Stimulated activated CD4-positive, alpha-beta T cell treated with anti-CD3 and anti-CD28 coated beads, Interleukin-15, amount 100 ng/mL, for 48 hours (primary cell): ENCODE results near the gene PLAA.

Source experiments
- DNase-seq, 2 donors: peaks; one replicate each; pipeline ENCODE4 v3.0.0-alpha.2; 2020; ENCODE audit warnings: low read depth in 2 of 2

The PLAA gene

DNA sequence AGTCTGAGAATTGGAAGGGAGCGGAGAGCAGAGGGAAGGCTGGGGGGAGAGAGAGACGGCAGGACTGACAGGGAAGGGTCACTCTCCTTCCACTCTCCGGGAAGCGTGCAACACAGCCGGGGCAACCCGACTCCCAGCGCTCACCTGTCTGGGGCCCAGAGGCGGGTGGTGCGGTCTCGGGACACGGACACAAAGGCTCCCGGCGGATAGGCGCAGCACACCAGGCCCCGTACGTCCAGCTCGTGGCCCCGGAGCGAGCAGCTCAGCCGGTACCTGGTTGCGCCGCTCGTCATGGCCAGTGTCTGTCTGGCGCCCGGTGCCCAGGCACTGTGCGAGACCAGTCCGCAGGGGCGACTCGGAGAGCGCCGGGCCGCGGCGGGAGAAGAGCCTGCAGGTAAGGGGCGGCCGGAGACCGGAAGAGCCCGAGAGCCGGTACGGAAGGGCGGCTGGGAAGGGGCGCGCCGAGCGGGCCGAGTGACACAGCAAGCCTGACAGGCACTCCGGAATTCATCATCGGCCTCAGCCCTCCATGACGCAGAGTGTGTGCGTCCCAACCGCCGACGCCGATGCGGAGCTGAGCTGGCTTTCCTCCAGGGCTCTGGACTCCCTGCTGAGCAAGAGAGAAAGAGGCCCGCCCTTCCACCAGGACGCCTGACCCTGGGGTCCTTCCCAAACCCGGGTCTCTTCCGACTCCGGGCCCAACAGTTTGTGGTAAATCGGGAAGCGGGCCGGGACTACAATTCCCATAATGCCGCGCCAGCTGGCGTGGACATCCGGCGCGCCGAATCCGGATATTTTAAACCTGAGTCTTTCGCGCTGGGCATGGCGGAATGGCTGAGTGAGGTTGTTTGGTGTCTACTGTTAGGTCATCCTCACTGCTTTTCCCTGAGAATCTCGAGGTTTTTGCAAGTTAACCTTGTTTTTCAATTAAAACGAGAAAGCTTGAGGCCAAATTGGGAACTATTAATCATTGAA lies at the start of gene PLAA:
Gene PLAA, minus strand, starts transcription at position 490 of the 975 bp plus-strand sequence. Its CDS starts 197 bp downstream, at position 293.
- peak; percentile 74 to 79 for DNase-seq

DNA sequence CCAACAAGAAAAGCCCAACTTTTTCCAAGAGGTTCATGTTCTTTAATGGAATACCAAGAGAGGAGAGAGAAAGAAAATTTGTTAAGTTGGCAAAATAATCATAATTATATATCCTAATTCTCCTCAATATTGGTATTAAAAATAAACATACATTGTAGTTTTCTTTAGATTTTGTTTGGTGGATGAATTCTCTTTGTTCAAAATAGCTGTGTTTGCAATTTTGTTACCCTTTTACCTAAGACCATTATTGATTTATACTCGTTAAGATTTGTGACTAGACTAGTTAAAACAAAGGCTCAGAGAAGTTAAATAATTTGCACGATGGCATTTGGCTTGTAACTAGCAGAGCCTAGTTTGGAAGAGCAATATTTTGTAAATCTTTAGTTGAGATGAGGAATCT lies 48.8 kb upstream of the PLAA start:
- DNase-seq = no peak

DNA sequence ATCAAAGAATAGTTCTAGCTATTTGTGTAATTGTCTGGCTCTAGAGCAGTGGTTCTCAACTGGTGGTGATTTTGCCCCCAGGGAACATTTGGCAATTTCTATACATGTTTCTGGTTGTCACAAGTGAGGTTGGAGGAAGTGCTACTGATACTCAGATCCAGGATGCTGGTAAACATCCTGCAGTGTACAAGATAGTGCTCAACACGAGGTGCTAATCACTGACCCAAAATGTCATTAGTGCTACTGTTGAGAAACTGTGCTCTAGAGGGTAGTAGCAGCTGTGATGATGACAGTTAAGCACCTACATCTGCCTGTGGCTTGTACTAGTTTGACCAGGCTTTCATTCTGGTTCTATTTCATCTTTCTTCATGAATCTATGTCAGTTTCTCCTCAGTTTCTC lies 36.3 kb upstream of the PLAA start:
- no peak for DNase-seq

DNA sequence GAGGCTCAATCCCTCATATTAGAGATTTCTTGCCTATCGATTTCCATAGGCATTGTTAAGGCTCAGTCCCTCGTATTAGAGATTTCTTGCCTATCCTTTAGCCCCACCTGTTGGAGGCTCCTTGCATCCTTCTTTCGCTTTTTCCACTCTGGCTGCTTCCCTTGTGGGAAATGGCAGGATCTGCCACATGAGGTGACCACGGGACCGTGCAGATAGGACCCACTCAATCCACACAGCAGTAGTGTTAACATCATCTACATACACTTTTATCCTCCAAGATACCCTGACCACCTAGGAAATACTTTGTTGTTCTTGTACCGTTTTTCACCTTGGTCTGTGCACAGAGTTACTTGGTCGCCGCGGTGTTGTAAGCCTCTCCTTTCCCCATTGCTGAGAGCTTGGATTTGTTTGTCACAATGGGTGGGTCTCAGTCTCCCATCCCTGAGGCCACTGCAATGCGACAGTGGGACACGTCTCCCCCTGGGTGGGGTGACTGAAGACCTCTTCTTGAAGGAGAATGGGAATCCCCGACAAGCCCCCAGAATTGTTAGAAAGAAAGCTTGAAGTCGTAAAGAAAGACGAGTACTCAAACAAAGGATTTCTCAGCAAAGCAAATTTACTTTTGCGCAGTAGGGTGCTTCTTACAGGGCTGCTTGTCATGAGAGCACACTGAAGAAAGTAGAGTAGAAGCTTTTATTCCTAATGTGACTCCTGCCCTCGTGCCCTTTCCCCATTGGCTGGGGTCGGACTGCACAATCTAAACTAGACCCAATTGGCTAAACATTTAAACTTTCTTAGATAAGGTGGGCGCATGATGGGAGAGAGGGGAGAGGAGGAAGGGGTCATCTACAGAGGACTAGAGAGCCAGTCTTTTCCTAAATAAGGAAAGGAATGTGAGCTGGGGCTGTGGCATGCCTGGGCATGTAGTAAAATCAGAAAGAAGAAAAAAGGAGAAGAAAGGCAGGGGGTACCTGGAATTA lies 29.0 kb upstream of the PLAA start:
- no peak for DNase-seq

DNA sequence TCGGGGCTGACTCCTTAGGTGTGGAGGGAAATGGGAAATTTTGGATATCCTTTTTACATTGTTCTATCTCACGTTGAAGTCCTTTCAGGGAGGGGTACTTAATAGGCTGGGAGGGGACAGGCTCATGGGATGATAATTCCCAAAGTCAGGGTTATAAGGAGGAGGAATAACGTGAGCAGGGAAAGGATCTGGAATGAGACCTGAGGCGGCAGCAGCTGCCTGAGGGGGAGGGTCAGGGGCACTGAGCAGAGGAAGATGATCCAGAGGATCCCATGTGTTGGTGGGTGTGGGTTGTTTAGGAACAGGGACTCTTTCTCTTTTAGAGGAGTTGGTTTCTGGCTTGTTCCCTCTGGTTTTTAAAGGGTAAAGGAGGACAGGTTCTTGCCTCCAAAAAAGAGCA lies 27.9 kb upstream of the PLAA start:
- DNase-seq = no peak

DNA sequence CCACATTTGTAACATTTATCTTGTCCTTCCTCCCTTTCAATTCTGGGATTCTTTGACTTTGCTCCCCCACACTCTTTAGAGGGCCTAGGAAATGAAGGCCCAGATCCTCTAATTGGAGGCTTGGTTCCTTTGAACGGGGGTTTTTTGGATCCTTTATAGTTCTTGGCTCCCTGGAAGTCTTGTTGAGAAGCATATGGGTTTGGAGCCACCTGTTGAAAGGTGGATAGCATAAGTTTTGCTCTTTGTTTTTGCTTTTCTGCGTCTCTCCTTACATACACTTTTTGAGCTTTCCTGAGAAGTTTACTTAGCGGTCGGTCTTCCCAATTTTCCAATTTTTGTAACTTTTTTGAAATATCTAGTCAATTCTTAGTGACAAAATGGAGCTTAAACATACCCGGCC lies 26.9 kb upstream of the PLAA start:
- DNase-seq = no peak

DNA sequence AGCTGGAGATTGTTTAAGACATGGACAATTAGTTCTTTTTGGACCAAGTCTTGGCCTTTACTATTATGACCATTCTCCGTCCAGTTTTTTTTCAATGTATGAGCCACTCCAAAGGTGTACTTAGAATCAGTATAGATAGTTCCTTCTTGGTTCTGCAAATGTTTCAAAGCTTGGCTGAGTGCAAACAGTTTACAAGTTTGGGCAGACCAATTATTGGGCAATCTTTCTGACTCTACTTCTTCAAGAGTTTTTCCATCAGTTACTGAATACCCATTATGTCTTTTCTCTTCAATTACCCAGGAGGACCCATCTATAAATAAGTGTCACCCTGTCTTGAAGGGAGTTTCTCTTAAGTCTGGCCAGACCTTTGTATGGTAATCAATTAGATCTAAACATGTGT lies 24.7 kb upstream of the PLAA start:
- DNase-seq = no peak

DNA sequence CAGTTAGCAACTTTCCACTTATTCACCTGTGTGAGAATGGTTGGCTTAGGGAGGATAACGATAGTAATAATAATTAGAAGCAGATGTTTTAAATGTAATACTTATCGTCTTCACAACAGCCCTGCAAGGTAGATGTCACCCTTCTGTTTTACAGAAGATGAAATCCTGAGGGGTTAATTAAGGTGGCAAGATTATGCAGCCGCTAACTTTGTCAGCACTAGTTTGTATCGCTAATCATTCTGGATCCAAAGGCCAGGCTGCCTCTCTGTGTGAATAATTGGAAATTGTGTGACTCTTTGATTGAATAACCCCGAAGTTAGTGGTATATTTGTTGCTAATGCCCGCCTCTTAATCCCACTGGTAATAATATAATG lies 9.8 kb upstream of the PLAA start:
- DNase-seq = no peak

DNA sequence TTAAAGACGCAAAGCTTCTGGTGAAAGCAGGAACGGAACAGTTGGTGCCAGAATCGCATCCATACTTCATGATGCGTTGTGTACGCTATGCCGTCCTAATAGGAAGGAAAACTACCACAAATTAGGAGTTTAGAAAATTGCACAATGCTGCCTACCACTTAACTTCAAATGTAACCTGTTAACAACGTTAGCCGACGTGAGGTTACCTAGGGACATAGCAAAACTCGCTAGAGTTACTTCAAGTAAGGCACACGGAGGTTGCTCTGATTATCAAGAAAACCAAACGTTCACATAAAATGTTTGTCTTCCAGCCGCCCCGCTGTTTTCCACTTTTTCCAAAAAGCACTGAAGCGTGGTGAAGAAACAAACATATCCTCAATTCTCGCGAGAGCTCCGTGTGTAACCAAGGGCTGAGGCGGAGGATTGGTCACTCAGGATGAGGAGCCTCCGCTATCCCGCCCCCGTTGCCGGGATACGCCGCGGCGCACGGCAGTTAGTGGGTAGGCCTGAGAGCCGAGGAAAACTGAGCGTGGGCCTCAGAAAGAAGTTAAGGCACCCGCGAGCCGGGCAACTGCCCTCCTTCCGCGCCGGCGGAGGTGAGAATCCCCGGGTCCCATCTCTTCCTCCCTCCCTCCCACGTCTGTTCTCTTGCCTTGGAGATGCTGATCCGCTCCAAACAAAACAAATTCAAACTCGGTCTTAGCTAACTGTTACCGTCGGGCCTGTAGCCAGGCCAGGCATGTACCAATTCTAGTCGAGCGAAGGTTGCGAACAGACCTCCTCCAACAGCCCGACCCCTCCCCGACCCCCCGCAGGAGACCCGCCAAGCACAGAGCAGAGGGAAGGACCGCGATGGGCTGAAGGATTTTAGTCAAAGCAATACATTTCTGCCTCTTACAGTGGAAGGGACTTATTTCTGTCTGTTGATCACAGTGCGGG lies 9.1 kb upstream of the PLAA start, which contains the start of gene IFT74:
Gene IFT74, plus strand, starts transcription at position 492 of the 939 bp plus-strand sequence. CDS start 5,556 bp downstream, outside the sequence.
- peak; percentile 89 to 91 for DNase-seq

DNA sequence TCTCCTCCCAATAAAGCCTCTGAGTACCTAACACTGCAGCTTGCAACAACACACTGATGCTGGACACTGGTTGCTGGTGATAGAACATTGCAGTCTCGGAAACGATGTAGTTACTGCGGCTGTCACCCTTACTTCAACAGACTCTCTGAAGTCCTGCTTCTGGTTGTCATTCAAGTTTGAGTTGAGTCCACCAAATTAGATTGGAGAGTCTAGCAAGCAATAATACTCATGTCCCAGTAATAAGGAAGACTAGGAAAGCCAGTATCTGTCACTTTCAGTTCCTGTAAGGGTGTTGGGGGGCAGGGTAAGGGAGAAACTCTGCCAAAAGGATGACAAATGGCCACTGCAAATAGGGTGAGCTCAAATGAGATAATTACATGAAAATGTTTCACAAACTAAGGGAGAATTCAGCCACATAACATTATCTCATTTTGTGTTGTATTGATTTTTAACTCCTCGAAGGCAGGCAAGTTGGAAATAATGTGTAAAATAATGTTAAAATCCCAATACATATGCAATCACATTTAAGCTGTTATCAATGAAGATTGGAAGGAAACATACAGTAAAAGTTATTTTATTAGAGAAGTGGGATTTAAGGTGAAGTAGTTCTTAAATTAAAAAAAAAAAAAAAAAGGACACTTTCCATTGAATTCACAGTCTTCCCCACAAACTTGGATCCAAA lies 8.3 kb upstream of the PLAA start:
- DNase-seq = no peak

DNA sequence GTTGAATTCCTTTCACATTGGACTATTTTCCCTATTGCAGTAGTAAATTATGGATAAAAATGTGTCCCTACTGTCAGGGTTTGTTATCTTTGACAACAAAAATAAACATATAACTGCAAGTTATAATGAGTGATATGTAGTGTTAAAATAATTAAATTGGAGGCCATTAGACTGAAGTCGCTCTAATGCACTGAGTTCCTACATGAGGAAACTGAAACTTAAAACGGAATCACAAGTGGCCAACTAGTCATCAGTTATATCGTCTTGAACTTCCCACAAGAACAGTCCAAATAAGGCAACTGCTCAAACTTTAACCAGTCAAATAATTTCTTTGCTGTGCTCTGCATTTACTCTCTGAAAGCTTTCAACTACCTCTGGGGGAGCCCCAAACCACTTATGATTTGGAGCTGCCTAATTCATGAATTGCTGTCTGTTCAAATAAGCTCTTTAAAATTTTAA lies 7.0 kb upstream of the PLAA start:
- DNase-seq = no peak

DNA sequence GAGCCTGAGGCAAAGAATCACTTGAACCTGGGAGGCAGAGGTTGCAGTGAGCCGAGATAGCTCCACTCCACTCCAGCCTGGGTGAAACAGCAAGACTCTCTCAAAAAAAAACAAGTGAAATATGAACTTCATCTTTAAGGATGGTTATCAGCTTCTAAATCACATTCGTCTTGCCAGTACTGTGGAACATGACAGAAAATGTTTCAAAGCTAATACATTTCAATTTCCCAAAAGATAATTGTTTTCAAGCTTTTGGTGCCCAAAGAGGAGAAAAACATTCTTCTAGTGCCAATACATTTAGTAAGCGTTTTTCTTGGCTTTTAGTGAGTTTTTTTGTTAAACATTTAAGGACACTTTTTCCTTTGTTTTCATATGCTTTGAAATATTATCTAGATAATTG lies 4.8 kb upstream of the PLAA start:
- no peak for DNase-seq

DNA sequence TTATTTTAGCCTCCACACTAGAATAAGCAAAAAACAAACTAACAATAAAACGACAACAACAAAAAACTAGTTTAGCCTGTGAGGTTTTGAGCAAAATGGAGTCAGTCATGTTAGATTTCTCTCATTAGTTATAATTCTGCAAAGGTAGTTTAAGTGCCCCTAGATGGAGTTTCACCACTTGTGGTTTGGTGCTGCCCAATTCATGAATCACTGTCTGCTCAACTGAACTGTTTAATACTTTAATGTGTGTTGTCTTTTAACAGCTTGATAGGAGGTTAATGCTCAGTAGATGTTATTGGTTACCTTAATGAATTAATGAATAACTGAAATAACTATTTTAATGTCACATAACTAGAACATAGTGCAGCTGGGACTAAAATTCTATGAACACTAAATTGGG lies 3.5 kb upstream of the PLAA start:
- no peak for DNase-seq

DNA sequence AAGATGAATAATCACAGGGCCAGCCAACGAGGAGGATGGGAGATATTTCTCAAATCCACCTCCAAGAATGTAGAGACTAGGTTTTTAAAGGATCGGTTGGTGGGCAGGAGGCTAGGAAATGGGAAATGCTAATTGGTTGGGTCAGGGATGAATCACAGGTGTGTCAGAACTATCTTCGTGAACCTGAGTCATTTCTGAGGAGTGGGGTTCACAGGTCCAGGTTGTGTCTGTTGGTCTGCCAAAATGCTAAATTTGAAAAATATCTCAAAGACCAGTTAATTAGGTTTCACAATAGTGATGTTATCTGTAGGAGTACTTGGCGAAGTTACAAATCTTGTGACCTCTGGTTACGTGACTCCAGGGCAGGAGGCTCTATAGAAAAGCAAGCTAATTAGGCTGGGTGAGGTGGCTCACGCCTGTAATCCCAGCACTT lies 2.6 kb upstream of the PLAA start:
- no peak for DNase-seq

DNA sequence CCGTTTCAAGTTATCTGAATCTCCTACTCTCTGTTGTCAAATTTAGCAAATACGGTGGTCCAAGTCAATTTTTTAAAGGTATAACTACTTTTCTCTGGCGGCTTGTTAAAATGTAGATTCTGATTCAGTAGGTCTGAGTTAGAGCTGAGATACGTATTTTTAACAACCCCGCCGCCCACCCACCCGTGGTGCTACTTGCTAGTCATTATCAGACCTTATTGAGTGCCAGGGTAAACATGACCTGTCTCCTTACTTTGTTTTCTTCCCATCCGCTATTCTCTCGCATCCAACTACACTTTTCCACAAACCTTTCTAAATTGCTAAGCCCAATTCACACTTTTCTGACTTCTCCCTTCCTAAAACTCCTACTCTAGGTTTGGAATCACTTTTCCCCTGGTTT lies 694 bp upstream of the PLAA start:
- peak; percentile 18 to 39 for DNase-seq

DNA sequence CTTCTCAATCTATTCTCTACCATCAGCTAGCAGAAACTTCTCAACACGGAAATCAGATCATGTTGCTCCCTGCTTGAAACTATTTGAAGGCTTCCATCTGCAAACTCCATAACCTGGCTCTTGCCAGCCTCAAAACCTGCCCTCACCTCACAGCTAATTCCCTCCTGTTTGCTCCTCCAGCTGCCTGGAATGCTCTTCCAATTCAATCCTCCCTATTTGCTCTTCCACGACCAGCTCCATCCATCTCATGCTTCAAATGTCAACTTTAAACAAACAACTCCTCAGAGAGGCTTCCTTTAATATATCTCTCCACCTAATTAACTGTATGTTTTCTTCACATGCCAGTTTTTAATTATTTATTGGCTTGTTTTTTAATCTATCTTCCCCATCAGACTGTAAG lies 1.5 kb downstream of the PLAA start:
- no peak for DNase-seq

DNA sequence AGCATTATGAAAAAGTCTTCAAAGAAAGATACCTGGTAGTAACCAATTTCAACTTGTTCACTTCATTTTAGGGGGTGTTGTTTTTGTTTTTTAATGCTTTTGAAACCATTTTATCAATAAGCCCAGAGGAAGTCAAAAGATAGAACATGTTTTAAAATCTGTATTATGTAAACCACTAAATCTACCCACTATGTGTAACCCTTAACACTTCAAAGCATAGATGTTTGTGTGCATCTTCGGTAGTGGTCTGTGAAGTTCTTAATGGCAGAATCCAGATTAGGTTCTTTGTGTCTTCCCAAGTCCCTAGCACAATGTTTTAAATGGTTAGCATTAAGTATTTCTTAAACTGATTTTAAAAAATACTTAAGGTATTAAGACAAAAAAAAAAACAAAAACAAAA lies 6.3 kb downstream of the PLAA start:
- no peak for DNase-seq

DNA sequence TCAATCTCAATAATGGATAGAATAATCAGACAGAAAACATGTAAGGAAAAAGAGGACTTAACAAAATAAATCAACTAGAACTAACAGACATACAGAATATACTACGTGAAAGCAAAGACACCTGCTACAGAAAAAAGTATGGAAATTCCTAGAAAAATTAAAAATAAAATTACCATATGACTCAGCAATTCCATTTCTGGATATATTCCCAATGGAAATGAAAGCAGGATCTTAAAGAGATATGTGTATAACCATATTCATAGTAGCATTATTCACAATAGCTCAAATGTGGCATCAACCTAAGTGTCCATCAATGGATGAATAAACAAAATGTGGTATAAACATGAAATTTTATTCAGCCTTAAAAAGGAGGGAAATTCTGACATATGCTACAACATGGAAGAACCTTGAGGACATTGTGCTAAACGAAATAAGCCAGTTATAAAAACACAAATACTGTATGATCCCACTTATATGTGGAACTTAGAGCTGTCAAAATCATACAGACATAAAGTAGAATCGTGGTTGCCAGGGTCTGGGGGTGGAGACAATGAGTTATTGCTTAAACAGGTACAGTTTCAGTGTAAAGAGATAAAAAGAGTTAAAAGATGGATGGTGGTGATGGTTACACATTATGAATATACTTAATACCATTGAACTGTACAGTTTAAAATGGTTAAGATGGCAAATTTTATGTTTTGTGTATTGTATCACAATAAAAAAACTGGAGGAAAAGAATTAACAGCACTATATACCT lies 6.9 kb downstream of the PLAA start:
- no peak for DNase-seq

DNA sequence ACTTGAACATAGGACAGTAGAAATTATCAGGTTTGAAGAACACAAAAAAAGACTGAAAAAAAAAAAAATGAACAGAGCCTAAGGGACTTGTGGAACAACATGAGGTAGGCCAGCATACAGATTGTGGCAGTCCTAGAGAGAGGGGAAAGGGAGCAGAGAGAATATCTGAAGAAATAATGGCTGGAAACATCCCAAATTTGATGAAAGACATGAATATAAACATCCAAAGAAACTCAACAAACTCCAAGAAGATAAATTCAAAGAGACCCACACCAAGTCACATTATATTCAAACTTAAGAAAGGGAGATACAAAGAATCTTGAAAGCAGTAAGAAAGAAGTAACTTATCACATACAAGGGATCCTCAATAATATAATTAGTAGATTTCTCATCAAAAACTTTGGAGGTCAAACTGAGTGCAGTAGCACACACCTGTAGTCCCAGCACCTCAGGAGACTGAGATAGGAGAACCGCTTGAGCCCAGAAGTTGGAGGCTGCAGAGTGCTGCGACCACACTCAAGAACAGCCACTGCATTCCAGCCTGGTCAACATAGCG lies 9.1 kb downstream of the PLAA start:
- no peak for DNase-seq
